Tibial artery (tissue), 4 donors: ENCODE results near the gene SLC35A4.

Experiments used
- DNase-seq, 2 donors: peaks; one replicate each; pipeline ENCODE4 v3.0.0-alpha.2; 2019
- H3K27ac ChIP-seq, 2 donors: fragments of 200-600 bp; sonication (generic) in 1 of 2; 1 replicate in 1 of 2; 2 replicates in 1 of 2; pipeline ENCODE4 v1.5.1; 2018 to 2019; ENCODE audit warnings: mild to moderate bottlenecking in 1 of 2
- H3K27me3 ChIP-seq, 2 donors: fragments of 200-600 bp; sonication (generic) in 1 of 2; one replicate each; pipeline versions ENCODE4 v1.5.1 to v1.6.0; 2016 to 2019
- H3K36me3 ChIP-seq, 3 donors: fragments of 200-600 bp; sonication (generic) in 2 of 3; one replicate each; pipeline ENCODE4 v1.5.1; 2016 to 2019; ENCODE audit warnings: mild to moderate bottlenecking in 2 of 3
- H3K4me1 ChIP-seq, 4 donors: fragments of 200-600 bp; sonication (generic) in 2 of 4; 1 replicate in 3 of 4; 2 replicates in 1 of 4; pipeline ENCODE4 v1.5.1; 2016 to 2019
- H3K4me3 ChIP-seq, 2 donors: fragments of 200-600 bp; sonication (generic) in 1 of 2; 1 replicate in 1 of 2; 2 replicates in 1 of 2; pipeline ENCODE4 v1.5.1; 2018 to 2019; ENCODE audit warnings: mild to moderate bottlenecking in 2 of 2
- H3K9me3 ChIP-seq, 3 donors: fragments of 200-600 bp; sonication (generic) in 1 of 3; one replicate each; pipeline ENCODE4 v1.5.1; 2016 to 2019
- intact Hi-C: fragments of 100-400 bp; cut with DNase I; formaldehyde crosslinking; loops from one replicate; pipeline ENCODE4 v1.15.0; 2023; ENCODE audit warnings: low total_unique reads
- TF ChIP-seq, protein P1 (sequence below), 2 experiments: fragments of 200-600 bp in 1 of 2; fragments of 450-650 bp in 1 of 2; IDR thresholded peaks; one replicate each; pipeline ENCODE4 v1.5.1; 2017 to 2019; ENCODE audit warnings: antibody characterized with exemption in 2 of 2, mild to moderate bottlenecking in 1 of 2, moderate library complexity in 1 of 2

SLC35A4 gene

GRCh38 chr5:140594169-140594568 lies 29.5 kb downstream of the SLC35A4 start:
- no peak overlapping the region for H3K4me3 ChIP-seq
- DNase-seq: no peak
- no peaks in the 10 kb centered on the region for H3K36me3 ChIP-seq
- intact Hi-C loops: no loop called here
- TF ChIP-seq, protein P1, sequence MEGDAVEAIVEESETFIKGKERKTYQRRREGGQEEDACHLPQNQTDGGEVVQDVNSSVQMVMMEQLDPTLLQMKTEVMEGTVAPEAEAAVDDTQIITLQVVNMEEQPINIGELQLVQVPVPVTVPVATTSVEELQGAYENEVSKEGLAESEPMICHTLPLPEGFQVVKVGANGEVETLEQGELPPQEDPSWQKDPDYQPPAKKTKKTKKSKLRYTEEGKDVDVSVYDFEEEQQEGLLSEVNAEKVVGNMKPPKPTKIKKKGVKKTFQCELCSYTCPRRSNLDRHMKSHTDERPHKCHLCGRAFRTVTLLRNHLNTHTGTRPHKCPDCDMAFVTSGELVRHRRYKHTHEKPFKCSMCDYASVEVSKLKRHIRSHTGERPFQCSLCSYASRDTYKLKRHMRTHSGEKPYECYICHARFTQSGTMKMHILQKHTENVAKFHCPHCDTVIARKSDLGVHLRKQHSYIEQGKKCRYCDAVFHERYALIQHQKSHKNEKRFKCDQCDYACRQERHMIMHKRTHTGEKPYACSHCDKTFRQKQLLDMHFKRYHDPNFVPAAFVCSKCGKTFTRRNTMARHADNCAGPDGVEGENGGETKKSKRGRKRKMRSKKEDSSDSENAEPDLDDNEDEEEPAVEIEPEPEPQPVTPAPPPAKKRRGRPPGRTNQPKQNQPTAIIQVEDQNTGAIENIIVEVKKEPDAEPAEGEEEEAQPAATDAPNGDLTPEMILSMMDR (IDR thresholded peaks at IDR 0.05): no peak
- no peaks in the 10 kb centered on the region for H3K27me3 ChIP-seq
- H3K4me1 ChIP-seq: peaks cover 0 to 9% (median 2%) of the 10 kb centered on the region in 4 donors
- H3K9me3 ChIP-seq: no peaks in the 10 kb centered on the region
- no peak overlapping the region for H3K27ac ChIP-seq

- H3K9me3 ChIP-seq: no peaks in the 10 kb centered on the region
- no peaks in the 10 kb centered on the region for H3K4me1 ChIP-seq
- intact Hi-C loops: no loop called here
- no peak overlapping the region for H3K4me3 ChIP-seq
- H3K27me3 ChIP-seq: no peaks in the 10 kb centered on the region
- TF ChIP-seq, protein P1 (IDR thresholded peaks at IDR 0.05): no peak
- no peaks in the 10 kb centered on the region for H3K36me3 ChIP-seq
- peak in 1 of 2 donors; percentile 37 for DNase-seq
- no peak overlapping the region for H3K27ac ChIP-seq
These were observed 31.1 kb downstream of the SLC35A4 start for GRCh38 chr5:140595538-140596300.

DNA sequence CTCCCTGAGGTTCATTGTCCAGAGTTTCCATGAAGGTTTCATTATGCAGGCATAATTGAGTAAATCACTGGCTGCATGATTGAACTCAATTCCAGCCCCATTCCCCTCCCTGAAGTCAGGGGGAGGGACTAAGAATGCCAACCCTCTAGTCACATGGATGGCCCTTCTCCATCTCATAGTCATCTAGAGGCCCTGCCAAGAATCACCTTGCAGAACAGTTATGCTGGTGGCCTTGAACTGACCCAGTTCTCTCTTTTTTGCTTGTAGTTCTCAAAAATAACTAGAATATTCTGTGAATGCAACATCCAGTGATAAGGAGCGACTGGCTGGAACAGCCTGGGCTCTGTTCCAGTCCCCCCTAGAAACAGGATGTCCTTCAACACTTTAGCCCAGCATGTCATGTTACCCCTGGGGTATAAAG lies 31.7 kb downstream of the SLC35A4 start:
- Histone ChIP-seq H3K27ac (no peak overlapping the region), H3K9me3 (no peaks in the 10 kb centered on the region), H3K4me3 (no peak overlapping the region), H3K36me3 (no peaks in the 10 kb centered on the region), H3K4me1 (no peaks in the 10 kb centered on the region), H3K27me3 (no peaks in the 10 kb centered on the region)
- no peak for DNase-seq
- TF ChIP-seq, protein P1 (IDR thresholded peaks at IDR 0.05): no peak
- intact Hi-C loops: no loop called here

DNA sequence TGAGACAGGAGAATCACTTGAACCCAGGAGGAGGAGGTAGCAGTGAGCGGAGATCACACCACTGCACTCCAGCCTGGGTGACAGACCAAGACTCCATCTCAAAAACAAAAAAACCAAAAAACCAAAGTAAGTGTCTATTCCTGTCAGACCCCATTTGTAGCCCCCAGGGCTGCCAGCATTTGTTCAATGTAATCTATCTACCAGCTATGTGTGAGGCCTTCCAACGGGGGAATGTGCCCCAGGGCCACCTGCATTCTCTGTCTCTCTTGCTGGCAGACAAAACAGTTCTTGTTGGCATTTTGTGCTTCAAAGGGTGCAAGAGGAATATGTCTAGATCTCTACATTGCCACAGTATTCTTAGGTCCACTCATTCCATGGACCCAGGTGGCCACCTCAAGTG lies 34.2 kb downstream of the SLC35A4 start:
- H3K9me3 ChIP-seq: no peaks in the 10 kb centered on the region
- no peaks in the 10 kb centered on the region for H3K36me3 ChIP-seq
- H3K27me3 ChIP-seq: no peaks in the 10 kb centered on the region
- no peak overlapping the region for H3K27ac ChIP-seq
- H3K4me1 ChIP-seq: no peaks in the 10 kb centered on the region
- H3K4me3 ChIP-seq: no peak overlapping the region
- intact Hi-C loops: no loop called here
- no peak for DNase-seq
- TF ChIP-seq, protein P1 (IDR thresholded peaks at IDR 0.05): no peak

GRCh38 chr5:140600096-140600495 lies 35.5 kb downstream of the SLC35A4 start:
- intact Hi-C loops: no loop called here
- H3K36me3 ChIP-seq: no peaks in the 10 kb centered on the region
- H3K27ac ChIP-seq: no peak overlapping the region
- no peak overlapping the region for H3K4me3 ChIP-seq
- no peaks in the 10 kb centered on the region for H3K27me3 ChIP-seq
- H3K9me3 ChIP-seq: no peaks in the 10 kb centered on the region
- H3K4me1 ChIP-seq: no peaks in the 10 kb centered on the region
- TF ChIP-seq, protein P1 (IDR thresholded peaks at IDR 0.05): no peak
- no peak for DNase-seq
